Ascending aorta (tissue), 2 donors: ENCODE measurements around the gene IL9R. TPM values are rescaled to one million over a fixed set of nuclear protein-coding genes. Genes with fewer than 3 reads are reported as not detected.
"Not testable (repeated sequence)": the region's sequence is repeated elsewhere in the genome, so short reads cannot be mapped to it uniquely, and the experiment has no call there.

ENCODE experiments used
- DNase-seq, 2 donors: peaks; one replicate each; pipeline ENCODE4 v3.0.0-alpha.2; 2019; ENCODE audit warnings: low spot score in 2 of 2
- H3K27ac ChIP-seq, 2 donors: fragments of 200-600 bp; sonication (generic); one replicate each; pipeline ENCODE4 v1.5.1; 2016 to 2017; ENCODE audit warnings: mild to moderate bottlenecking in 1 of 2
- H3K27me3 ChIP-seq: fragments of 200-600 bp; sonication (generic); one replicate; pipeline ENCODE4 v1.5.1; 2017
- H3K36me3 ChIP-seq, 2 donors: fragments of 200-600 bp; sonication (generic); one replicate each; pipeline ENCODE4 v1.5.1; 2016
- H3K4me1 ChIP-seq, 2 donors: fragments of 200-600 bp; sonication (generic); one replicate each; pipeline ENCODE4 v1.5.1; 2016 to 2017; ENCODE audit warnings: mild to moderate bottlenecking in 1 of 2
- H3K4me3 ChIP-seq, 2 donors: fragments of 200-600 bp; sonication (generic); one replicate each; pipeline ENCODE4 v1.5.1; 2016 to 2017; ENCODE audit warnings: mild to moderate bottlenecking in 1 of 2
- H3K9me3 ChIP-seq, 2 donors: fragments of 200-600 bp; sonication (generic); one replicate each; pipeline ENCODE4 v1.5.1; 2016
- intact Hi-C: fragments of 100-400 bp; cut with DNase I; formaldehyde crosslinking; loops from one replicate; pipeline ENCODE4 v1.15.1; 2023
- total RNA-seq: library from RNA; depleted of rRNA; stranded (reverse); fragments of >200 nt; gene quantifications from one replicate; pipeline ENCODE4 v1.1.0, GENCODE V29; 2016
- TF ChIP-seq, protein P1 (sequence below), 3 experiments: fragments of 200-600 bp in 2 of 3; fragments of 450-650 bp in 1 of 3; sonication (generic) in 2 of 3; IDR thresholded peaks; one replicate each; pipeline ENCODE4 v1.5.1; 2016 to 2019; ENCODE audit warnings: antibody characterized with exemption in 3 of 3, mild to moderate bottlenecking in 1 of 3, moderate library complexity in 1 of 3

IL9R gene
- total RNA-seq, 1 donor from 2014 or later, result not detected

DNA sequence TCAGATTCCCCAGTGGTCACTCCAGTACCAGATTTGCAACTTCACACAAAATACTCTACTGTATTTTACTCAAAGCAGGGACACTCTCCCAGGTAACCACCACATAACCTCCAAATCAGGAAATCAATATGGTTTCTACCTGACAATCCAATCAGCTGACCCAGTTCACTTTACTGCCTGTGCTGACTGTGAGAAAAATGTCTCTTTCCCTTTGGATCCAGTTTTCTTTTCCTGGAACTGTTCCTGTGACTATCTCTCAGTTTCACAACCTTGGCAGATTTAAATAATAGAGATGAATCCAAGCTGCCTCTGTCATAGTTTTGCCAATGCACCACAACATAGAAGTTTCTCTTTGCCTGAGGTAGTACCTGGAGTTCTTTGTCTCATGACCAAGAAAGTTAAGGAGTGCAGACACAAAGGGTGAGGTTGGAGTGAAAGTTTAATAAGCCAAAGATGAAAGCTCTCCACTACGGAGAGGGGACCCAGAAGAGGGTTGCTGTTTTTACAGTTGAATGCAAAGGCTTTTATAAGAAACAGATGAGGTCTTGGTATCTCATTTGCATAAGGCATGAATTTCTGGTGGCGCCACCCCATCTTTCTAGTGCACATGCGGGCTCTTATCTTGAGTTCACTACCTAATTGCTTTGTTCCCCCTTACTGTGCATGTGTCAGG lies 29.7 kb upstream of the IL9R start:
- TF ChIP-seq, protein P1, sequence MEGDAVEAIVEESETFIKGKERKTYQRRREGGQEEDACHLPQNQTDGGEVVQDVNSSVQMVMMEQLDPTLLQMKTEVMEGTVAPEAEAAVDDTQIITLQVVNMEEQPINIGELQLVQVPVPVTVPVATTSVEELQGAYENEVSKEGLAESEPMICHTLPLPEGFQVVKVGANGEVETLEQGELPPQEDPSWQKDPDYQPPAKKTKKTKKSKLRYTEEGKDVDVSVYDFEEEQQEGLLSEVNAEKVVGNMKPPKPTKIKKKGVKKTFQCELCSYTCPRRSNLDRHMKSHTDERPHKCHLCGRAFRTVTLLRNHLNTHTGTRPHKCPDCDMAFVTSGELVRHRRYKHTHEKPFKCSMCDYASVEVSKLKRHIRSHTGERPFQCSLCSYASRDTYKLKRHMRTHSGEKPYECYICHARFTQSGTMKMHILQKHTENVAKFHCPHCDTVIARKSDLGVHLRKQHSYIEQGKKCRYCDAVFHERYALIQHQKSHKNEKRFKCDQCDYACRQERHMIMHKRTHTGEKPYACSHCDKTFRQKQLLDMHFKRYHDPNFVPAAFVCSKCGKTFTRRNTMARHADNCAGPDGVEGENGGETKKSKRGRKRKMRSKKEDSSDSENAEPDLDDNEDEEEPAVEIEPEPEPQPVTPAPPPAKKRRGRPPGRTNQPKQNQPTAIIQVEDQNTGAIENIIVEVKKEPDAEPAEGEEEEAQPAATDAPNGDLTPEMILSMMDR (IDR thresholded peaks at IDR 0.05), result no peak
- intact Hi-C loops, result no loop called here
- no peaks in the 10 kb centered on the region for H3K36me3 ChIP-seq
- no peaks in the 10 kb centered on the region for H3K4me1 ChIP-seq
- no peak overlapping the region for H3K27ac ChIP-seq
- no peak overlapping the region for H3K4me3 ChIP-seq
- H3K27me3 ChIP-seq, result no peaks in the 10 kb centered on the region
- no peak for DNase-seq
- peaks cover 0 to 3% of the 10 kb centered on the region in 2 donors for H3K9me3 ChIP-seq

DNA sequence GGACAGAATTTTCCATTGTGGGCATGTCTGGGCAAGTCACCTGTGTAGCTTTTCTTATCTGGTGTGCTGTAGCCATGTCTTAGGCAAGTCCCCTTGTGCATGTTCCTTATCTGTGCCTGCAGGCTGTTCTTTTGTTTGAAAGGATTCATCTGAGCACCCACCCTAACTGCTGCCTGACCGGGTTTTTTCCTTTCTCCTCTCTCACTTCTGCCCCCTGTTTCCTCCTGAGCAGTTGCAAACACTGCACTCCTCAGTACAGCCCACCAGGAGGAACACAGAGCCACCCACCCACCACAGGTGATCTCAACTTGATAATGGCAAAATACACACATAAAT lies 29.2 kb upstream of the IL9R start:
- intact Hi-C loops, result no loop called here
- no peak for DNase-seq

DNA sequence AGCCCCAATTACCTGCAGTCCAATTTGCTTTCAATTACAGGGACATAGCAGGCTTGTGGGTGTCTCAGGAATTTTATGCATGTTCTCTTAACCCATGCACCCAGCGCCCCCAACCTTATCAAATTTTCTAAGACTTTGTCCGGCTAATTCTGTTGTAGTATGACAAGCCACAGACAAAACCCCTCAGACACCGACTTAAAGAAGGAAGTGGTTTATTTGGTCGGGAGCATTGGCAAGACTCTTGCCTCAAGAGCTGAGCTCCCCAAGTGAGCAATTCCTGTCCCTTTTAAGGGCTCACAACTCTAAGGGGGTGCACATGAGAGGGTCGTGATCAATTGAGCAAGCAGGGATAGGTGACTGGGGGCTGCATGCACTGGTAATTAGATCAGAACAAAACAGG lies 28.7 kb upstream of the IL9R start:
- TF ChIP-seq, protein P1 (IDR thresholded peaks at IDR 0.05), result no peak
- DNase-seq, result no peak
- H3K9me3 ChIP-seq, result no peaks in the 10 kb centered on the region
- no peaks in the 10 kb centered on the region for H3K36me3 ChIP-seq
- intact Hi-C loops, result no loop called here
- H3K27ac ChIP-seq, result no peak overlapping the region
- no peak overlapping the region for H3K4me3 ChIP-seq
- no peaks in the 10 kb centered on the region for H3K4me1 ChIP-seq
- no peaks in the 10 kb centered on the region for H3K27me3 ChIP-seq

More for the DNA sequence above, 29.2 kb upstream of the IL9R start:
- Histone ChIP-seq H3K27ac (no peak overlapping the region), H3K4me1 (no peaks in the 10 kb centered on the region), H3K9me3 (peaks cover 0 to 3% of the 10 kb centered on the region in 2 donors), H3K36me3 (no peaks in the 10 kb centered on the region), H3K4me3 (no peak overlapping the region), H3K27me3 (no peaks in the 10 kb centered on the region)
- TF ChIP-seq, protein P1 (IDR thresholded peaks at IDR 0.05), result no peak

DNA sequence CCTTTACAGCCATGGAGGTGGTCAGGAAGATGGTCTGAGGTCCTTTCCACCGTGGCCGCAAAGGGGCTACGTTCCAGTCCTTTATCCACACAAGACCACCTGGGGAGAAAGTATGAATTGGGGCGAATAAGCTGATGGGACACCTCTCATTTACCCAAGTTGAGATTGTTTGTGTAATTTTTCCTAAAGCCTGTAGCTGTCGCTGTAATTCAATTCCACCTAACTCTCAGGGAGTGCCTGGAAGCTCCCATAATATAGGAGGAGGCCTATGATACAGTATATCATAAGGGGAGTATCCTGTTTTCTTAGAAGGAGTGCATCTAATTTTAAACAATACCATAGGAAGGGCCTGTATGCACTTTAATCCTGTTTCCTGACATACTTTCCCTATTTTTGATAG lies 25.8 kb upstream of the IL9R start:
- H3K27me3 ChIP-seq, DNase-seq, H3K4me1 ChIP-seq, H3K4me3 ChIP-seq, H3K9me3 ChIP-seq, H3K27ac ChIP-seq, intact Hi-C loops, H3K36me3 ChIP-seq: not testable (repeated sequence)

DNA sequence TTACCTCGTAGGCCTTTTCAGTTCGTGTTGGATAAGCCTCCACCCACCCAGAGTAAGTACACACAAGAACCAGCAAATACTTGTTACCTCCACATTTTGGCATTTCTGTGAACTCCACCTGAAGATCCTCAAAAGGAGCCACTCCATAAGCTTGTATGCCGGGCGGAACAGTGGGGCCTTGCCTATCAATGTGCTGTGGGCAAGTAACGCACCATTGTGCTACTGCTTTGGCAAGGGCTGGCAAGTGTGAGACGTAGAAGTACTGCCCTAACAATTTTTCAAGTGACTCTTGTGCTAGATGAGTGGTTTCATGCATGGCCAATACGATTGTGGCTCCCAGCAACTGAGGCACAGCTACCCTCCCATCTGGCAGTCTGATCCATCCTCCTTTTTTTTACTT lies 25.3 kb upstream of the IL9R start:
- H3K36me3 ChIP-seq, DNase-seq, H3K27ac ChIP-seq, H3K9me3 ChIP-seq, intact Hi-C loops, H3K4me1 ChIP-seq, H3K27me3 ChIP-seq, H3K4me3 ChIP-seq: not testable (repeated sequence)

DNA sequence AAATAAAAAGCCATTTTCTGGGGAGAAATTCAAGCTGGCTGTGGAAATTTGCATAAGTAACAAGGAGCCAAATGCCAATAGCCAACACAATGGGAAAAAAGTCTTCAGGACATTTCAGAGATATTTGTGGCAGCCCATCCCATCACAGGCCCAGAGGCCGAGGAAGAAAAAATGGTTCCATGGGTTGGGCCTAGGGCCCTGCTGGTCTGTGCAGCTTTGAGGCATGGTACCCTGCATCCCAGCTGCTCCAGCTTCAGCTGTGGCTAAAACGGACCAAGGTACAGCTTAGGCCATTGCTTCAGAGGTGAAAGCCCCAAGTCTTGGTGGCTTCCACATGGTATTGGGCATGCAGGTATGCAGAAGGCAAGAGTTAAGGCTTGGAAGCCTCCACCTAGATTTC lies 14.2 kb upstream of the IL9R start:
- no peak for DNase-seq
- Histone ChIP-seq H3K9me3 (no peaks in the 10 kb centered on the region), H3K36me3 (no peaks in the 10 kb centered on the region), H3K4me1 (no peaks in the 10 kb centered on the region), H3K27me3 (no peaks in the 10 kb centered on the region), H3K4me3 (no peak overlapping the region), H3K27ac (no peak overlapping the region)
- intact Hi-C loops, result no loop called here
- TF ChIP-seq, protein P1 (IDR thresholded peaks at IDR 0.05), result no peak

DNA sequence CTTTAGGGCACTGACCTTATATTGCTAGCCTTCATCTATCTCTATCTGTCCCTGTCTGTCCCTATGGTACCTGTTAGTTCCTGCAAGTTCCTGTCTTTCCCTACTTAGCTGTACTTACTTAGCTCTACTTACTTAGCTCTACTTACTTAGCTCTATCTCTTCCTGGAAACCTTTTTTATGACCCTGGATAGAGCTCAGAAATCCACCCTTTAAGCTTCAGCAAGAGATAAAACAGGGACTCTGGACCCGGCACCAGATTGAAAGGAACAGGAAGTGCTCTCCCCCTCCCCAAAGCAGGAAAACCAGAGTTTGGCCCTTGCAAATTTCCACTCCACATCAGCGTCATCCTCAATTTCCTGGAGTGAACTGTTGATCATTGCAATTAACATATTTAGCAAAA lies 12.3 kb upstream of the IL9R start:
- Histone ChIP-seq H3K27me3 (no peaks in the 10 kb centered on the region), H3K4me1 (no peaks in the 10 kb centered on the region), H3K4me3 (no peak overlapping the region), H3K9me3 (no peaks in the 10 kb centered on the region), H3K27ac (no peak overlapping the region), H3K36me3 (no peaks in the 10 kb centered on the region)
- TF ChIP-seq, protein P1 (IDR thresholded peaks at IDR 0.05), result no peak
- DNase-seq, result no peak
- intact Hi-C loops, result no loop called here

DNA sequence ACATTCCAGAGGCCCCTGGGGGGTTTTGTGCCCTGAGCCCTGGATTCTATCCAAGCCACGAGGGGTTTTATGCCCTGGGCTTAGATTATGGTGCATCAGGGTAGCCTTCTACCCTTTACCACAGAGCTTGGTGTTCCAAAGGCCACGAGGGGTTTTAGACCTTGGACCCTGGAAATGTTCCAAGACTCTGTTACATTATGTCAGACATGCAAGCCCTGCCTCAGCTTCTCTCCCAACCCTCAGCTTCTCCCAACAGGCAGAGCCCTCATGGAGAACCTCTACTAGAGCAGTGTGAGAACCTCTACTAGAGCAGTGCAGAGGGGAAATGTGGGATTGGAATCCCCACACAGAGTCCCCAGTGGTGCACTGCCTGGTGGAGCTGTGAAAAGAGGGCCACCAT lies 10.5 kb upstream of the IL9R start:
- DNase-seq, H3K4me3 ChIP-seq, H3K27ac ChIP-seq, H3K27me3 ChIP-seq, H3K4me1 ChIP-seq, intact Hi-C loops, H3K9me3 ChIP-seq, H3K36me3 ChIP-seq: not testable (repeated sequence)
